AG04450 (cell line): ENCODE measurements around the gene HECW1. TPM values are rescaled to one million over a fixed set of nuclear protein-coding genes. Genes with fewer than 3 reads are reported as not detected.

Experiments used
- CTCF ChIA-PET: fragments of 300-600, 350-600 bp; formaldehyde crosslinking; extraction: SDS; loops from one replicate; lab custom pipeline; 2022; ENCODE audit warnings: antibody characterized with exemption, inconsistent platforms; lab: Charles Lee
- POLR2A ChIA-PET: fragments of 350-600 bp; formaldehyde crosslinking; extraction: SDS; loops from one replicate; lab custom pipeline; 2021; ENCODE audit warnings: antibody characterized with exemption, inconsistent platforms; lab: Yijun Ruan, JAX
- DNase-seq: peaks from one replicate; pipeline ENCODE4 v3.0.0-alpha.2; 2011; ENCODE audit warnings: low read depth, low spot score
- H3K27ac ChIP-seq: one replicate; pipeline ENCODE4 v1.5.1; 2012; ENCODE audit warnings: low read depth, low read length, control low read depth
- H3K27me3 ChIP-seq: one replicate; pipeline ENCODE4 v1.6.0; 2012; ENCODE audit warnings: low read length; ENCODE audit not compliant: control insufficient read depth, insufficient read depth
- H3K4me3 ChIP-seq: 2 replicates; pipeline ENCODE4 v1.5.1; 2011; ENCODE audit warnings: mild to moderate bottlenecking, low read depth, low read length, control low read depth
- H3K9me3 ChIP-seq: 2 replicates; pipeline ENCODE4 v1.5.1; 2012; ENCODE audit warnings: low read length; ENCODE audit not compliant: control insufficient read depth, insufficient read depth
- CTCF ChIP-seq: IDR thresholded peaks from 2 replicates; pipeline ENCODE4 v1.5.1; 2011; ENCODE audit warnings: low read depth, low read length, control low read depth, inconsistent platforms
- polyA plus RNA-seq: library from polyadenylated mRNA; depleted of rRNA; stranded (reverse); fragments of >200 nt; gene quantifications from 2 replicates; pipeline ENCODE4 v1.2.3, GENCODE V29; 2011

HECW1 gene
- polyA plus RNA-seq, 1 experiment: 2.6 TPM

- no peaks in the 10 kb centered on the region; the same call in 1 of the 2 replicates for H3K9me3 ChIP-seq
- no peak overlapping the region for H3K4me3 ChIP-seq
- POLR2A ChIA-PET: no interaction called here
- no peak overlapping the region for H3K27ac ChIP-seq
- no peak for TF ChIP-seq CTCF
- DNase-seq: no peak
- peaks cover 27% of the 10 kb centered on the region for H3K27me3 ChIP-seq
- CTCF ChIA-PET: no interaction called here
Observed at GRCh38 chr7:43552122-43552521, 439.7 kb downstream of the HECW1 start.

- Histone ChIP-seq H3K27me3 (peaks cover 27% of the 10 kb centered on the region), H3K27ac (no peak overlapping the region), H3K4me3 (no peak overlapping the region), H3K9me3 (no peaks in the 10 kb centered on the region; the same call in 1 of the 2 replicates)
- ChIA-PET POLR2A (no interaction called here), CTCF (interaction anchor here (2.5 kb wide), 1 partner anchor 29 kb away, joined by 10 read pairs; the partner anchor contains the start of gene STK17A)
- no peak for DNase-seq
- no peak for TF ChIP-seq CTCF
Observed at GRCh38 chr7:43553999-43554398, 441.6 kb downstream of the HECW1 start.

- POLR2A ChIA-PET: no interaction called here
- Histone ChIP-seq H3K27ac (no peak overlapping the region), H3K9me3 (no peaks in the 10 kb centered on the region; the same call in 1 of the 2 replicates), H3K27me3 (peaks cover 26% of the 10 kb centered on the region), H3K4me3 (no peak overlapping the region)
- TF ChIP-seq CTCF: no peak
- DNase-seq: no peak
- CTCF ChIA-PET: interaction anchor here (2.5 kb wide), 1 partner anchor 28 kb away, joined by 10 read pairs; the partner anchor contains the start of gene STK17A
Observed at GRCh38 chr7:43554423-43554822, 442.0 kb downstream of the HECW1 start.

- ChIA-PET POLR2A (interaction anchor here (0.6 kb wide), 1 partner anchor 236 kb away, joined by 3 read pairs; no protein-coding TSS in a partner anchor), CTCF (interaction anchor here (2.5 kb wide), 1 partner anchor 25 kb away, joined by 13 read pairs; the partner anchor contains the start of gene STK17A)
- Histone ChIP-seq H3K27me3 (peaks cover 13% of the 10 kb centered on the region), H3K27ac (no peak overlapping the region), H3K9me3 (no peaks in the 10 kb centered on the region), H3K4me3 (no peak overlapping the region)
- TF ChIP-seq CTCF: no peak
- DNase-seq: no peak
Observed at GRCh38 chr7:43557831-43558495, 445.5 kb downstream of the HECW1 start.
